Heart right ventricle (tissue), 16 donors: ENCODE measurements around the gene CSAD. TPM values are rescaled to one million over a fixed set of nuclear protein-coding genes. Genes with fewer than 3 reads are reported as not detected.
A peak's percentile ranks its signal among the peaks of the same experiment; 100 is the strongest.
"Not testable (repeated sequence)": the region's sequence is repeated elsewhere in the genome, so short reads cannot be mapped to it uniquely, and the experiment has no call there.

ENCODE experiments used
- ATAC-seq, 8 donors: fragments of 200-7000 bp; cut with Tn5 transposase; one replicate each; pipeline ENCODE4 v1.9.1; 2020; ENCODE audit warnings: mild to moderate bottlenecking in 8 of 8, moderate library complexity in 8 of 8, moderate number of reproducible peaks in 1 of 8
- DNase-seq, 2 donors: peaks; one replicate each; pipeline ENCODE4 v3.0.0-alpha.2; 2020
- H3K27ac ChIP-seq, 10 donors: fragments of 200-600 bp; sonication (generic) in 2 of 10; one replicate each; pipeline versions ENCODE4 v1.5.0 to v1.8.0; 2020 to 2022; ENCODE audit warnings: mild to moderate bottlenecking in 3 of 10
- H3K27me3 ChIP-seq, 7 donors: fragments of 200-600 bp; one replicate each; pipeline ENCODE4 v1.8.0; 2021 to 2022; ENCODE audit warnings: mild to moderate bottlenecking in 2 of 7
- H3K36me3 ChIP-seq, 9 donors: fragments of 200-600 bp; sonication (generic) in 1 of 9; one replicate each; pipeline versions ENCODE4 v1.5.0 to v1.8.0; 2020 to 2022; ENCODE audit warnings: mild to moderate bottlenecking in 2 of 9
- H3K4me1 ChIP-seq, 9 donors: fragments of 200-600 bp; sonication (generic) in 1 of 9; one replicate each; pipeline versions ENCODE4 v1.5.0 to v1.8.0; 2020 to 2022; ENCODE audit warnings: mild to moderate bottlenecking in 4 of 9
- H3K4me3 ChIP-seq, 10 donors: fragments of 200-600 bp; sonication (generic) in 2 of 10; one replicate each; pipeline versions ENCODE4 v1.5.0 to v1.8.0; 2020 to 2022; ENCODE audit warnings: mild to moderate bottlenecking in 7 of 10, moderate library complexity in 2 of 10
- H3K9me3 ChIP-seq, 11 donors: fragments of 200-600 bp in 10 of 11; sonication (generic) in 2 of 11; one replicate each; pipeline versions ENCODE4 v1.5.0 to v1.8.0; 2013 to 2022; ENCODE audit warnings: mild to moderate bottlenecking in 2 of 11, control low read depth in 1 of 11, moderate library complexity in 1 of 11
- WGBS, 2 donors: extraction: QIAGEN DNeasy Blood & Tissue Kit; methylation state at CpG; one replicate each; pipeline ENCODE4 v1.1.7; 2013; ENCODE audit warnings: inconsistent platforms in 1 of 2; 5-methylcytosine and 5-hydroxymethylcytosine counted together
- intact Hi-C, 10 donors: fragments of 100-400 bp; cut with DNase I; formaldehyde crosslinking; loops; one replicate each; pipeline versions ENCODE4 v1.11.1 to v1.14.2; 2022
- polyA plus RNA-seq, 2 donors: library from polyadenylated mRNA; stranded (reverse); fragments of 200-250 nt; gene quantifications; one replicate each; pipeline ENCODE4 v1.2.3, GENCODE V29; 2013
- total RNA-seq, 10 donors: library from RNA; stranded (reverse); fragmentation: NEBNext Ultra II Directional in 3 of 10; extraction: Animal tissue kit (Norgen Biotek cat#: 25700) in 3 of 10; gene quantifications; one replicate each; pipeline versions ENCODE4 v1.2.1 to v1.2.4, GENCODE V29; 2021 to 2023
- TF ChIP-seq, protein P1 (sequence below), 9 donors: fragments of 200-600 bp; sonication (generic) in 2 of 9; IDR thresholded peaks; one replicate each; pipeline versions ENCODE4 v1.5.0 to v1.8.0; 2021 to 2022; ENCODE audit warnings: antibody characterized with exemption in 9 of 9, mild to moderate bottlenecking in 5 of 9, moderate library complexity in 1 of 9
- donor health status: Arrhythmogenic right ventricular cardiomyopathy.
- donor health status: ischemic (EF 13 %, LVEDD 7.1; RV severe dilation, severe dysfunction).
- donor health status: healthy with polysubstance abuse.
- donor health status: DM: no; HTN: yes; CAD: no.
- donor health status: DM: no; HTN: no; CAD: no.
- donor health status: ischemic (EF 25% LVEDD 6.9; RV normal size, moderate dysfunction).
- donor health status: ischemic (EF 25% LVEDD 5.7; RV mildly dilated, moderate dysfunction).
- donor health status: healthy.
- donor health status: DM: yes; HTN: yes; CAD: no.
- donor health status: Ischemic cardiomyopathy.
- donor health status: ischemic (EF 35%, LVEDD 5.7; RV mildly dilated, moderate dysfunction).
- donor health status: nonischemic (EF 11% LVEDD 7.7; RV severe dilation, severe dysfunction).
- donor health status: DM: yes; HTN: yes; CAD: no.
- donor health status: PGD.
- donor health status: ischemic (EF 29% LVEDD 5.4; RV normal size, mild dysfunction).
- donor health status: nonischemic (EF 23%, LVEDD 6.1; RV moderate dilation, normal function).

Gene CSAD
- total and polyA plus RNA-seq, 12 donors = 8.0 to 76.4 (median 9.5) TPM

- 95 to 100% methylated on average over 1 of the region's 1 CpG for WGBS, 2 donors
- Histone ChIP-seq H3K36me3 (peaks cover 0 to 4% (median 0%) of the 10 kb centered on the region in 9 donors), H3K27me3 (no peaks in the 10 kb centered on the region), H3K9me3 (no peaks in the 10 kb centered on the region), H3K4me3 (no peak overlapping the region), H3K27ac (no peak overlapping the region), H3K4me1 (peaks cover 0 to 75% (median 11%) of the 10 kb centered on the region in 9 donors)
- intact Hi-C loops = no loop called here
- DNase-seq (no peak), ATAC-seq (no peak)
- TF ChIP-seq, protein P1, sequence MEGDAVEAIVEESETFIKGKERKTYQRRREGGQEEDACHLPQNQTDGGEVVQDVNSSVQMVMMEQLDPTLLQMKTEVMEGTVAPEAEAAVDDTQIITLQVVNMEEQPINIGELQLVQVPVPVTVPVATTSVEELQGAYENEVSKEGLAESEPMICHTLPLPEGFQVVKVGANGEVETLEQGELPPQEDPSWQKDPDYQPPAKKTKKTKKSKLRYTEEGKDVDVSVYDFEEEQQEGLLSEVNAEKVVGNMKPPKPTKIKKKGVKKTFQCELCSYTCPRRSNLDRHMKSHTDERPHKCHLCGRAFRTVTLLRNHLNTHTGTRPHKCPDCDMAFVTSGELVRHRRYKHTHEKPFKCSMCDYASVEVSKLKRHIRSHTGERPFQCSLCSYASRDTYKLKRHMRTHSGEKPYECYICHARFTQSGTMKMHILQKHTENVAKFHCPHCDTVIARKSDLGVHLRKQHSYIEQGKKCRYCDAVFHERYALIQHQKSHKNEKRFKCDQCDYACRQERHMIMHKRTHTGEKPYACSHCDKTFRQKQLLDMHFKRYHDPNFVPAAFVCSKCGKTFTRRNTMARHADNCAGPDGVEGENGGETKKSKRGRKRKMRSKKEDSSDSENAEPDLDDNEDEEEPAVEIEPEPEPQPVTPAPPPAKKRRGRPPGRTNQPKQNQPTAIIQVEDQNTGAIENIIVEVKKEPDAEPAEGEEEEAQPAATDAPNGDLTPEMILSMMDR (IDR thresholded peaks at IDR 0.05) = no peak
Measured at GRCh38 chr12:53204351-53204750, 23.6 kb upstream of the CSAD start.

DNA sequence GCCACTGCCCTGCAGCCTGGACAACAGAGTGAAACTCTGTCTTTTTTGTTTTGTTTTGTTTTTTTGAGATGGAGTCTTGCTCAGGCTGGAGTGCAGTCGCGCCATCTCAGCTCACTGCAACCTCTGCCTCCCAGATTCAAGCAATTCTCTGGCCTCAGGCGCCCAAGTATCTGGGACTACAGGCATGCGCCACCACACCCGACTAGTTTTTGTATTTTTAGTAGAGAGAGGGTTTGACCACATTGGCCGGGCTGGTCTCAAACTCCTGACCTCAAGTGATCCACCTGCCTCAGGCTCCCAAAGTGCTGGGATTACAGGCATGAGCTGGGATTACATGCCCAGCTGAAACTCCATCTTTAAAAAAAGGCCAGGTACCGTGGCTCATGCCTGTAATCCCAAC is 21.6 kb upstream of the CSAD start:
- H3K36me3 ChIP-seq, H3K27ac ChIP-seq, H3K4me3 ChIP-seq, H3K27me3 ChIP-seq, ATAC-seq, DNase-seq, H3K9me3 ChIP-seq, intact Hi-C loops: not testable (repeated sequence)
- WGBS, 2 donors = 88 to 91% methylated on average over 7 of the region's 7 CpGs
- peaks cover 0 to 72% (median 8%) of the 10 kb centered on the region in 9 donors for H3K4me1 ChIP-seq

DNA sequence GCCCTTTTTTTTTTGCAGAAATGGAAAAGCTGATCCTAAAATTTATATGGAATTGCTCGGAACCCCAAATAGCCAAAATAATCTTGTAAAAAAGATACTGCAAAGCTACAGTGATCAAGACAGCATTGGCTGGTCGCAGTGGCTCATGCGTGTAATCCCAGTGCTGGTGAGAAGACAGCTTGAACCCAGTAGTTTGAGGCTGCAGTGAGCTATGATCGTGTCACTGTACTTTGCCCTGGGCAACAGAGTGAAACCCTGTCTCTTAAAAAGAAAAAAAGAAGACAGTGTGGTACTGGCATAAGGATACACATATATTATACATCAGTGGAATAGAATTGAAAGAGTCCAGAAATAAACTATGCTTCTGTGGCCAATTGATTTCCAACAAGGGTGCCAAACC is 20.9 kb upstream of the CSAD start:
- no peaks in the 10 kb centered on the region for H3K9me3 ChIP-seq
- TF ChIP-seq, protein P1 (IDR thresholded peaks at IDR 0.05) = no peak
- WGBS, 2 donors = 95 to 97% methylated on average over 4 of the region's 4 CpGs
- peaks cover 0 to 12% (median 0%) of the 10 kb centered on the region in 9 donors for H3K36me3 ChIP-seq
- no peak overlapping the region for H3K4me3 ChIP-seq
- peaks cover 0 to 66% (median 8%) of the 10 kb centered on the region in 9 donors for H3K4me1 ChIP-seq
- no peak for DNase-seq
- intact Hi-C loops = no loop called here
- no peaks in the 10 kb centered on the region for H3K27me3 ChIP-seq
- H3K27ac ChIP-seq = peak overlapping the region in 1 of 10 donors; percentile 54
- ATAC-seq = no peak

DNA sequence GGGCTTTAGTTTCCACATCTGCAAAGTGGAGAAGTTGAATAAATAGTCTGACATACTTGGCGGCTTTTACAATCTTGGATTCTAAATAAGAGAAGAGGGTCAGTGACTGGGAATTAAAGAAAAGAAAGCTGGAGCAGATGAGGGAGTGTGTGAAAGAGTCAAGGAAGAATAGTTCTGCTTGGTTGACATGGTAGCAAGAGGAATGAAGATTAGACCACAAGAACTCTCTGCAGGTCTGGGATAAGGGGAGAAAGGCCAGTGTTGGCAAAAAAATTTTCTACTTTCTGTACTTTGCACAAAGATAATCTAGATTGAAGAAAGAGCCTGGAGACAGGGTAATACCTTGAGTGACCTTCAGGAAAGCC is 20.4 kb upstream of the CSAD start:
- Histone ChIP-seq H3K4me3 (no peak overlapping the region), H3K9me3 (no peaks in the 10 kb centered on the region), H3K4me1 (peaks cover 0 to 61% (median 8%) of the 10 kb centered on the region in 9 donors), H3K27ac (peak overlapping the region in 1 of 10 donors; percentile 54), H3K36me3 (peaks cover 0 to 12% (median 0%) of the 10 kb centered on the region in 9 donors), H3K27me3 (no peaks in the 10 kb centered on the region)
- intact Hi-C loops = no loop called here
- TF ChIP-seq, protein P1 (IDR thresholded peaks at IDR 0.05) = no peak
- DNase-seq (no peak), ATAC-seq (no peak)
- WGBS, 2 donors = 77 to 84% methylated on average over 1 of the region's 1 CpG

DNA sequence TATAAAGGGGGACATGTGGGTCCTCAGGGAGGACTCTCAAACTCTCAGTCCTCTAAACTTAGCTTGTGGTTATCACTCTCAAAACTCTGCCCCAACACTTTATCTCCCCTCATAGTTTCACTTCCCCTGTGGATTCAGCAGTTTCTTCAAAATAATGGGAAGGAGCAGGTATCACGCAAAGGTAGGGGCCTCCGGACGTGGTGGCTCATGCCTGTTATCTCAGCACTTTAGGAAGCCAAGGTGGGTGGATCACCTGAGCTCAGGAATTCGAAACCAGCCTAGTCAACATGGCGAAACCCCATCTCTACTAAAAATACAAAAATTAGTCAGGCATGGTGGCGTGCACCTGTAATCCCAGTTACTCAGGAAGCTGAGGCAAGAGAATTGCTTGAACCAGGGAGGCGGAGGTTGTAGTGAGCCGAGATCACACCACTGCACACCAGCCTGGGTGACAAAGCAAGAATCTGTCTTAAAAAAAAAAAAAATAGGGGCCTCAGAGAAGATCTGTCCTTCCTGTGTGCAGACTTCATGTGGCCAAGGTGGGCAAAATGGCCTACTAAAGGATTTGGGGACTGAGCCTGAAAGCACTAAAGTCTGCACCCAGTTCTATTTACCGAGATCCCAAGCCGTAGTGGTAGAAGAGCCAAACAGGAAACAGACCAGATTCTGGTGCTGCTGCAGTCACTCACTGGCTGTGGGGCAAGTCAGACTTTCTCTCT is 19.9 kb upstream of the CSAD start:
- 80% methylated on average over 10 of the region's 10 CpGs for WGBS, 2 donors
- TF ChIP-seq, protein P1 (IDR thresholded peaks at IDR 0.05) = no peak
- Histone ChIP-seq H3K27me3 (no peaks in the 10 kb centered on the region), H3K9me3 (no peaks in the 10 kb centered on the region), H3K27ac (peak overlapping the region in 1 of 10 donors; percentile 54), H3K36me3 (peaks cover 0 to 12% (median 0%) of the 10 kb centered on the region in 9 donors), H3K4me3 (no peak overlapping the region), H3K4me1 (peaks cover 0 to 56% (median 8%) of the 10 kb centered on the region in 9 donors)
- no peak for DNase-seq
- no peak for ATAC-seq
- intact Hi-C loops = no loop called here
